ENCODE measurements around the gene NOS1. TPM values are rescaled to one million over a fixed set of nuclear protein-coding genes. Genes with fewer than 3 reads are reported as not detected.

Gene NOS1
- total and polyA plus RNA-seq, 2 of the 8 experiments (the other 6 are each of a cell fraction or from before 2014, with no cell fraction given): 1.5 to 2.0 TPM

GRCh38 chr12:117172168-117172567, 189.3 kb downstream of the NOS1 start:
- peaks cover 2 to 5% of the 10 kb centered on the region in 2 experiments for H4K20me1 ChIP-seq (replicated peaks in 1 of 2; ENCODE audit: control insufficient read depth in 1 of 2, insufficient read depth in 2 of 2, low read length in 2 of 2)
- no peak overlapping the region for H2BK12ac ChIP-seq (ENCODE audit: low read depth, low read length)
- H3K14ac ChIP-seq (ENCODE audit: insufficient read length): no peak overlapping the region
- no peak overlapping the region for H3K4me3 ChIP-seq (ENCODE audit: extremely low read depth in 1 of 4, insufficient read depth in 2 of 4, low read depth in 3 of 4, low read length in 4 of 4)
- H3K9ac ChIP-seq (replicated peaks in 1 of 4; ENCODE audit: extremely low read depth in 1 of 4, low read depth in 3 of 4, low read length in 3 of 4): no peak overlapping the region
- 96% methylated on average over 3 of the region's 3 CpGs; no CpG with 5 or more reads in 1 of the 2 experiments for WGBS, 2 experiments (ENCODE audit: extremely low coverage in 1 of 2, insufficient coverage in 1 of 2, insufficient read length in 1 of 2, insufficient replicate concordance in 2 of 2, low coverage in 1 of 2, low lambda C conversion rate in 2 of 2, missing lambda C conversion rate in 1 of 2)
- H3K18ac ChIP-seq (ENCODE audit: extremely low read depth, low read length): no peak overlapping the region
- POLR2A ChIA-PET (ENCODE audit: partially characterized antibody): no interaction called here
- no peak overlapping the region for H4K91ac ChIP-seq (replicated peaks; ENCODE audit: insufficient read length, low read length)
- H2BK15ac ChIP-seq (ENCODE audit: low read length): no peak overlapping the region
- H3K4me2 ChIP-seq (ENCODE audit: insufficient read depth in 1 of 2, low read depth in 2 of 2, low read length in 2 of 2): no peak overlapping the region
- no peaks in the 10 kb centered on the region; the same call in 1 of the 2 replicates for H3K79me1 ChIP-seq (ENCODE audit: low read depth, low read length)
- no peak overlapping the region for H3K4ac ChIP-seq (replicated peaks; ENCODE audit: insufficient read length, low read depth, low read length)
- H3K79me2 ChIP-seq (ENCODE audit: control insufficient read depth in 1 of 2, insufficient read depth in 2 of 2, low read length in 2 of 2): no peaks in the 10 kb centered on the region
- H3K23me2 ChIP-seq (ENCODE audit: low read depth, low read length): no peaks in the 10 kb centered on the region
- H2AK5ac ChIP-seq (ENCODE audit: low read depth, low read length): no peak overlapping the region
- no peak overlapping the region for H3K56ac ChIP-seq (replicated peaks; ENCODE audit: insufficient read length, low read depth, low read length)
- no peaks in the 10 kb centered on the region for H3K9me3 ChIP-seq (ENCODE audit: insufficient read depth in 2 of 2, low read depth in 1 of 2, low read length in 1 of 2)
- H4K5ac ChIP-seq (ENCODE audit: insufficient read length, low read depth, low read length): no peak overlapping the region
- DNase-seq (ENCODE audit: low read depth in 1 of 2, low spot score in 2 of 2) (no peak), FAIRE-seq (no peak)
- no peak overlapping the region for H2BK5ac ChIP-seq (ENCODE audit: low read depth, low read length)
- H3K27ac ChIP-seq (ENCODE audit: low read depth, low read length): no peak overlapping the region
- H4K8ac ChIP-seq (ENCODE audit: extremely low read depth, insufficient read depth, low read length): no peak overlapping the region
- TF ChIP-seq, protein P1, sequence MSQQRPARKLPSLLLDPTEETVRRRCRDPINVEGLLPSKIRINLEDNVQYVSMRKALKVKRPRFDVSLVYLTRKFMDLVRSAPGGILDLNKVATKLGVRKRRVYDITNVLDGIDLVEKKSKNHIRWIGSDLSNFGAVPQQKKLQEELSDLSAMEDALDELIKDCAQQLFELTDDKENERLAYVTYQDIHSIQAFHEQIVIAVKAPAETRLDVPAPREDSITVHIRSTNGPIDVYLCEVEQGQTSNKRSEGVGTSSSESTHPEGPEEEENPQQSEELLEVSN (IDR thresholded peaks at IDR 0.05): no peak
- TF ChIP-seq RBBP5 (IDR thresholded peaks at IDR 0.05; ENCODE audit: borderline replicate concordance, low read depth, low read length) (no peak), SUZ12 (IDR thresholded peaks at IDR 0.05; ENCODE audit: low read length) (no peak), BACH1 (IDR thresholded peaks at IDR 0.05; ENCODE audit: low read length) (no peak), HDAC6 (IDR thresholded peaks at IDR 0.05; ENCODE audit: low read depth, low read length) (no peak), BCL11A (IDR thresholded peaks at IDR 0.05; ENCODE audit: low read depth in 2 of 2, low read length in 2 of 2) (no peak), FOSL1 (IDR thresholded peaks at IDR 0.05; ENCODE audit: insufficient read depth, low read depth, low read length) (no peak)
- no peak overlapping the region for H2AFZ ChIP-seq (ENCODE audit: low read length)
- no peak overlapping the region for H2BK120ac ChIP-seq (replicated peaks; ENCODE audit: low read depth, low read length)
- H3K4me1 ChIP-seq (replicated peaks in 1 of 4; ENCODE audit: control insufficient read depth in 3 of 4, insufficient read depth in 4 of 4, low read length in 3 of 4): no peaks in the 10 kb centered on the region
- H3K23ac ChIP-seq (ENCODE audit: insufficient read length): no peak overlapping the region
- peaks cover 34 to 90% (median 67%) of the 10 kb centered on the region in 4 experiments for H3K36me3 ChIP-seq (ENCODE audit: control insufficient read depth in 2 of 4, insufficient read depth in 4 of 4, low read length in 3 of 4)
- no peaks in the 10 kb centered on the region for H3K27me3 ChIP-seq (replicated peaks in 1 of 4; ENCODE audit: control insufficient read depth in 3 of 4, extremely low read depth in 1 of 4, insufficient read depth in 3 of 4, low read length in 3 of 4)
- H2BK20ac ChIP-seq (ENCODE audit: low read length): no peak overlapping the region
- CTCF ChIA-PET (ENCODE audit: partially characterized antibody): interaction anchor here (1.3 kb wide), 1 partner anchor 21 kb away, joined by 6 read pairs; no protein-coding TSS in a partner anchor

All from H1 (cell line).